ENCODE data around the gene THSD7A. TPM values are rescaled to one million over a fixed set of nuclear protein-coding genes. Genes with fewer than 3 reads are reported as not detected.

The THSD7A gene, protein sequence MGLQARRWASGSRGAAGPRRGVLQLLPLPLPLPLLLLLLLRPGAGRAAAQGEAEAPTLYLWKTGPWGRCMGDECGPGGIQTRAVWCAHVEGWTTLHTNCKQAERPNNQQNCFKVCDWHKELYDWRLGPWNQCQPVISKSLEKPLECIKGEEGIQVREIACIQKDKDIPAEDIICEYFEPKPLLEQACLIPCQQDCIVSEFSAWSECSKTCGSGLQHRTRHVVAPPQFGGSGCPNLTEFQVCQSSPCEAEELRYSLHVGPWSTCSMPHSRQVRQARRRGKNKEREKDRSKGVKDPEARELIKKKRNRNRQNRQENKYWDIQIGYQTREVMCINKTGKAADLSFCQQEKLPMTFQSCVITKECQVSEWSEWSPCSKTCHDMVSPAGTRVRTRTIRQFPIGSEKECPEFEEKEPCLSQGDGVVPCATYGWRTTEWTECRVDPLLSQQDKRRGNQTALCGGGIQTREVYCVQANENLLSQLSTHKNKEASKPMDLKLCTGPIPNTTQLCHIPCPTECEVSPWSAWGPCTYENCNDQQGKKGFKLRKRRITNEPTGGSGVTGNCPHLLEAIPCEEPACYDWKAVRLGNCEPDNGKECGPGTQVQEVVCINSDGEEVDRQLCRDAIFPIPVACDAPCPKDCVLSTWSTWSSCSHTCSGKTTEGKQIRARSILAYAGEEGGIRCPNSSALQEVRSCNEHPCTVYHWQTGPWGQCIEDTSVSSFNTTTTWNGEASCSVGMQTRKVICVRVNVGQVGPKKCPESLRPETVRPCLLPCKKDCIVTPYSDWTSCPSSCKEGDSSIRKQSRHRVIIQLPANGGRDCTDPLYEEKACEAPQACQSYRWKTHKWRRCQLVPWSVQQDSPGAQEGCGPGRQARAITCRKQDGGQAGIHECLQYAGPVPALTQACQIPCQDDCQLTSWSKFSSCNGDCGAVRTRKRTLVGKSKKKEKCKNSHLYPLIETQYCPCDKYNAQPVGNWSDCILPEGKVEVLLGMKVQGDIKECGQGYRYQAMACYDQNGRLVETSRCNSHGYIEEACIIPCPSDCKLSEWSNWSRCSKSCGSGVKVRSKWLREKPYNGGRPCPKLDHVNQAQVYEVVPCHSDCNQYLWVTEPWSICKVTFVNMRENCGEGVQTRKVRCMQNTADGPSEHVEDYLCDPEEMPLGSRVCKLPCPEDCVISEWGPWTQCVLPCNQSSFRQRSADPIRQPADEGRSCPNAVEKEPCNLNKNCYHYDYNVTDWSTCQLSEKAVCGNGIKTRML (N-terminal part only)
- 30.8 TPM for total RNA-seq
- polyA plus RNA-seq: 4.5 TPM

DNA sequence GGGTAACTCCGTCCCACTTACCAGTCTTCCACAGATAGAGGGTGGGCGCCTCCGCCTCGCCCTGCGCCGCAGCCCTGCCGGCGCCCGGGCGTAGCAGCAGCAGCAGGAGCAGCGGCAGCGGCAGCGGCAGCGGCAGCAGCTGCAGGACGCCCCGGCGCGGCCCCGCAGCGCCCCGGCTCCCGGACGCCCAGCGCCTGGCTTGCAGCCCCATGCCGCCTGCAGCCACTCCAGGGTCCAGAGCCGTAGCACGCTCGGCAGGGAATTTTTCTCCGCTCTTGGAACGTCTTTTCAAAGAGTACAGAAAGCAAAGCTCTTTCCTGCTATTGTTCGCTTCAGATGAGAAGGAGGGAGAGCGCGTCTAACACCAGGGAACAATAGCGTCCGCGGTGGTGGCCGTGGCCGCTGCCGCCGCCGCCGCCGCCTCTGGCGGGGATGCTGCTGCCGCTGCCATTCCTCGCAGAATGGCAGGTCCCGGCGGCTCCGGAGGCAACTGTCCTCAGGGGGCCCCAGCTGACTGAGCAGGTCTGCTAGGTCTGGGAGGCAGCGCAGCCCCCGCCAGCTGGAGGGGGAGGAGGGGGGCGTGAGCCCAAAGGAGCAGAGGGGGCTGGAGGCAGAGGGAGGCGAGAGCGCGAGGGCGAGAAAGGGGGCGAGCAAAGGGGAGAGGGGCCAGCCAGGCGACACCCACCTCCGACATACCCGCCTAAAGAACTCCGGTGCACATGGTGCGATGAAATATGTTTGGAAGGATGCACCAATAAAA, at the start of gene THSD7A:
Gene THSD7A (minus strand): TSS at position 463 of the 760 bp plus-strand sequence. CDS start 252 bp downstream, at position 211.
- peak within 1 kb of the TSS; percentile 73 for H3K4me3 ChIP-seq (ENCODE audit: low read depth, low read length)
- DNase-seq (ENCODE audit: extremely low spot score): no peak
- 2% methylated on average over 62 of the region's 62 CpGs for WGBS
- no peaks in the 10 kb centered on the region for H3K4me1 ChIP-seq (ENCODE audit: insufficient read depth)
- H3K36me3 ChIP-seq (ENCODE audit: insufficient read depth): no peaks in the 10 kb centered on the region
- peak within 1 kb of the TSS; percentile 74 for H3K27ac ChIP-seq (ENCODE audit: low read depth)

DNA sequence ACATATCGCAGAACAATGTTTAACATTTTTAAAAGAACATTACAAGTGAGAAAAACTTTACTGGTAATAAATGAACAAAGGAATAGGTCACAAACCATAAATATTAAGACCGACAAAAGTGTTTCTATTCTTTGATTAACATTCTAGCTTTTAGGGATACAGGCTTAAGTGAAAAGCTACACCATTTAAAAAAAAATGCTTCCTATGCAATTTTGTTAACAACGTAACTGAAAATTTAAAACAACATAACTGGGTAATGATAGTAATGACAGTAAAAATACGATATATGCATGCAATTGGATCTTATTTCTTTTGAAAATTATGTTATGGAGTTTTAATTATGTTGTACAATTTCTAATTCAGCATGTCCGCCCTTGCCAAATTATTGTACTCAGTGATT, 49.7 kb upstream of the THSD7A start:
- whole genome bisulfite sequencing: 75% methylated on average over 5 of the region's 5 CpGs
- Histone ChIP-seq H3K4me3 (ENCODE audit: low read depth, low read length) (no peak overlapping the region), H3K4me1 (ENCODE audit: insufficient read depth) (no peaks in the 10 kb centered on the region), H3K27ac (ENCODE audit: low read depth) (no peak overlapping the region), H3K36me3 (ENCODE audit: insufficient read depth) (no peaks in the 10 kb centered on the region)
- no peak for DNase-seq (ENCODE audit: extremely low spot score)

DNA sequence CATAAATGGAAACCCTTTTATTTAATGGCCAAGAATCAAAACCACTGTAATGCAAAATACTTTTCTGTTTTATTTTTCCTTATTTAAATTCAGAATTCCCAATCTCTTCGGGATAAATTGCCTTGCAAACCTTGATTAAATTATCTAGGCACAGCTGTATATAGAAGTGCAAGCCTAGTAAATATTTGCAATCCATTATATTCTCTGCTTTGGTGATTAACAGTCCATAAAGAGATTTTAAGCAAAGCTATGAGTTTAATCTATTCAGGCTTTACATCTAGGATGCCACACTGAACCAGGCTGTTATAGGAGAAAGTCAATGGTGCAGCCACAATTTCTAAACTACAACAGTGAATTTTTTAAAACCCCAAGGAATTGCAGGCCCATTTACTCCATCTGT, 43.6 kb upstream of the THSD7A start:
- WGBS: 45% methylated on average over 1 of the region's 1 CpG
- no peak overlapping the region for H3K27ac ChIP-seq (ENCODE audit: low read depth)
- no peak overlapping the region for H3K4me3 ChIP-seq (ENCODE audit: low read depth, low read length)
- no peak for DNase-seq (ENCODE audit: extremely low spot score)
- no peaks in the 10 kb centered on the region for H3K4me1 ChIP-seq (ENCODE audit: insufficient read depth)
- no peaks in the 10 kb centered on the region for H3K36me3 ChIP-seq (ENCODE audit: insufficient read depth)

DNA sequence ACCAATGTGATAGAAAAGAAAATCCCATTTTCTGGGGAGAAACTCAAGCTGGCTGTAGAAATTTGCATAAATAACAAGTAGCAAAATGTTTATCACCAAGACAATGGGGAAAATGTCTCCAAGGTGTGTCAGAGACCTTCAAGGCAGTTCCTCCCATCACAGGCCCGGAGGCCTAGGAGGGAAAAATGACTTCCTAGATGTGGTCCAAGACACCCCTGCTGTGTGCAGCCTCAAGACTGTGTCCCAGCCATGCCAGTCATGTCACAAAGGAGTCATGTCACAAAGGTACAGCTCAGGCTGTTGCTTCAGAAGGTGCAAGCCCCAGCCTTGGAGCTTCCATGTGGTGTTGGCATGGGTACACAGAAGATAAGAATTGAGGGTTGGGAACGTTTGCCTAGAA, 33.7 kb upstream of the THSD7A start:
- no peaks in the 10 kb centered on the region for H3K4me1 ChIP-seq (ENCODE audit: insufficient read depth)

DNA sequence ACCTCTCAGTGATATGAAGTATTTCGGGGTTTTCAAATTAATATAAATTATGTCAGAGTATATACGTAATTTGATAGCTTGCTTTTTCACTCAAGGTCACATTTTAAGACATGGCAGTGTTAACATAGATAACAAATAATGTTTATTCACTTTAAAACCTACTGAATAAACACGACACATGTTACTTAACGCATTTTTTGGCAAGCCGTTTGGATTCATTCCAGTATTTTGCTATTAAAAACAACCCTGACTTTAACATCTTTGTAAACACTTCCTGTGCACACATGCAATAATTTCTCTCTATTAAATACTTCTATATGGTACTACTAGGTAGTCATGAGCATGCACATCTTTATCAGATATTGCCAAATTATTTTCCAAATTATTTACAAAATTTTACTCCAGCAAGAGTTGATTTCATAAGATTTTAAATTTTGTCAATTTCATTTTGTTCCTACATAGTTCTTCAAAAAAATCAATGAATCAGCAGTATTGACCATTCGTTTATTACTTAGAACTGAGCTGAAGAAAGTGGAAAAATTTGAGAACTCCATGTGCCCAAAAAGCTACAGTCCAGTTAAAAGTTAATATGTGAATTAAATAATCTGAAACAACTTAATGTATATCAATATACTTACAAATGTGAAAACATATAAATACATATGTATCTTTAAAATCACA, 26.8 kb upstream of the THSD7A start:
- H3K27ac ChIP-seq (ENCODE audit: low read depth): no peak overlapping the region
- no peak for DNase-seq (ENCODE audit: extremely low spot score)
- 38% methylated on average over 6 of the region's 6 CpGs for WGBS

More for the DNA sequence above, 33.7 kb upstream of the THSD7A start:
- WGBS: 79% methylated on average over 2 of the region's 2 CpGs
- no peak for DNase-seq (ENCODE audit: extremely low spot score)
- H3K27ac ChIP-seq (ENCODE audit: low read depth): no peak overlapping the region
- H3K4me3 ChIP-seq (ENCODE audit: low read depth, low read length): no peak overlapping the region
- no peaks in the 10 kb centered on the region for H3K36me3 ChIP-seq (ENCODE audit: insufficient read depth)

DNA sequence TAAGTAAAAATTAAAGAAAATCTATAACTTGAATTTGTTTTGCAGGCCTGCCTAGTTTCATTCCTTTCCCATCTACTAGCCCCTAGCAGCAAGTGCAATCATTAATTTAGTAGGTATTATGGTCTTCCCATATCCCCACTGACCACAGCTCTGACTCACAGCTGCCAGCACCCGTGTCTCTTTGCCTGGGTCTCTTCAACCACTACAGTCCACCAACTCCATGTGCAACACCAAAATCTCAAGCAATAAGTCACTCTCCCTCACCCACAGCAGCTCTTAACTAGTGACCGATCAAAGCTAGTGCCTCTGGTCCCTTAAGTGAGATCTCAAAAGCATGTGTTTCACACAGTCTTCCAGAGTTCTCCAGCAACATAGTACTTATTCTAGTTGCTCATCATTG, 26.0 kb upstream of the THSD7A start:
- Histone ChIP-seq H3K27ac (ENCODE audit: low read depth) (no peak overlapping the region), H3K4me1 (ENCODE audit: insufficient read depth) (no peaks in the 10 kb centered on the region), H3K36me3 (ENCODE audit: insufficient read depth) (no peaks in the 10 kb centered on the region), H3K4me3 (ENCODE audit: low read depth, low read length) (no peak overlapping the region)
- no peak for DNase-seq (ENCODE audit: extremely low spot score)
- WGBS: 88% methylated on average over 2 of the region's 2 CpGs

More for the DNA sequence above, 26.8 kb upstream of the THSD7A start:
- no peak overlapping the region for H3K4me3 ChIP-seq (ENCODE audit: low read depth, low read length)
- H3K4me1 ChIP-seq (ENCODE audit: insufficient read depth): no peaks in the 10 kb centered on the region
- no peaks in the 10 kb centered on the region for H3K36me3 ChIP-seq (ENCODE audit: insufficient read depth)

DNA sequence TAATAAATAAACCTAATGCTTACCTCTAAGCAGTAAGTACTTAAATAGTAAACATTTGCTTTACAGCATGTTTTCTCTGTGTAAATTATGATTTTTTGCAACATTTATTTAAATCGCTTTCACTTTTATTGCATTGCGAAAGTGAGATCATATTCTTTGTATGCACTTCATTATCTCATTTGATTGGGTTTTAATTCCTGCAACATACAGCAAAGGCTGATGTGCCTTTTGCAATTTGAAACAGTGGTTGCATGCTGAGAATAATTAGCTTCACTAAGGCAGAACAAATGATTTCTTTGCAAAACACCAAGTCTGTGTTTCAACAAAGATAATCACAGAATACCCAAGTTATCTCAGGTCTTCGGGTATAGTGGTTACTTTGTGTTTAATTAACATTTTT, 16.3 kb upstream of the THSD7A start:
- H3K4me1 ChIP-seq (ENCODE audit: insufficient read depth): no peaks in the 10 kb centered on the region
- no peak overlapping the region for H3K4me3 ChIP-seq (ENCODE audit: low read depth, low read length)
- WGBS: 79% methylated on average over 3 of the region's 3 CpGs
- no peak overlapping the region for H3K27ac ChIP-seq (ENCODE audit: low read depth)
- no peak for DNase-seq (ENCODE audit: extremely low spot score)
- H3K36me3 ChIP-seq (ENCODE audit: insufficient read depth): no peaks in the 10 kb centered on the region

DNA sequence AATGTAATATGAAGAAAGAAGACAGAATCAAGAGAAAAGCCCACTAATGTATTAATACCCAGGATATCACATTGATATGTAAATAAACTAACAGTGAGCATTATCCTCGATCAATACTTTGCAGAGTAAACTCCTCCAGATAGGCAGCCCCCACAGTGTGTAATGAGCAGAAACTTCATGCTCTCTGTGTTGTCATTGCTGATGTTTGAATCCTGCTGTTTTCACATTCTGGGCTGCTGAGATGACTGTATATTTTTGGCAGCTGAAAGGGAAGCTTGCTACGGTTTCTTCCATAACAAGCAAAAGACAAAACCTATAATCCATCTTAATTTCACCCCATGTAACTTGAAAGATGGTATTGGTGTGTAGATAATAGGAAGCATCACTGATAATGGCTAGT, 15.3 kb upstream of the THSD7A start:
- Histone ChIP-seq H3K36me3 (ENCODE audit: insufficient read depth) (no peaks in the 10 kb centered on the region), H3K4me3 (ENCODE audit: low read depth, low read length) (no peak overlapping the region), H3K4me1 (ENCODE audit: insufficient read depth) (no peaks in the 10 kb centered on the region), H3K27ac (ENCODE audit: low read depth) (no peak overlapping the region)
- 18% methylated on average over 2 of the region's 2 CpGs for WGBS
- no peak for DNase-seq (ENCODE audit: extremely low spot score)

DNA sequence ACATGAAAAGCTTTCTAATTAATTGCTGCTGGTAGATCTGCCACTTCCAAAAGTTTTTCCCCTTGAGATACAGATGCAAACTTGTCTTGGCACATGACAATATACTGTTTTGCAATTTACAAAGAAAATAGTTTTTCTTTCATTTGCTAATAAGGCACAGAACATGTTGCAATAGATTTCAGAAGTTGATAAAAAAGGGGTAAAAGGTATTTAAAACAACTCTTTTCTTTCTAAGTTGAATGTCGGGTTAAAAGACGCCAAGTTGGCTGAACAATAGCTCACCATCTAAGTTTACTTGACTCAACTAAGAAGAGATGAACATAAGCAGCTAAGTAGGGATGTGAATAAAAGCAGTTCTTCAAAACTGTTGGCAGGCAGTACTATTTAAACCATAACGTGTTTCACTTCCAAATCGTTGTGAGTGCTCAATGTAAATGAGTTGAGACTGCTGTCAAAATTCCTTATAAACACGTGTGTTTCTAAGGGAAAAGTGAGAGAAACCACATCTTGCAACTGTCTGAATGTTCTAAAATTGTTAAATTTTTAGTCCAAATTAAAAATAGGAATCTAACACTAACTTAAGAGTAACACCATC, 14.5 kb upstream of the THSD7A start:
- Histone ChIP-seq H3K27ac (ENCODE audit: low read depth) (no peak overlapping the region), H3K4me1 (ENCODE audit: insufficient read depth) (no peaks in the 10 kb centered on the region), H3K4me3 (ENCODE audit: low read depth, low read length) (no peak overlapping the region), H3K36me3 (ENCODE audit: insufficient read depth) (no peaks in the 10 kb centered on the region)
- no peak for DNase-seq (ENCODE audit: extremely low spot score)
- 33% methylated on average over 5 of the region's 5 CpGs for WGBS

DNA sequence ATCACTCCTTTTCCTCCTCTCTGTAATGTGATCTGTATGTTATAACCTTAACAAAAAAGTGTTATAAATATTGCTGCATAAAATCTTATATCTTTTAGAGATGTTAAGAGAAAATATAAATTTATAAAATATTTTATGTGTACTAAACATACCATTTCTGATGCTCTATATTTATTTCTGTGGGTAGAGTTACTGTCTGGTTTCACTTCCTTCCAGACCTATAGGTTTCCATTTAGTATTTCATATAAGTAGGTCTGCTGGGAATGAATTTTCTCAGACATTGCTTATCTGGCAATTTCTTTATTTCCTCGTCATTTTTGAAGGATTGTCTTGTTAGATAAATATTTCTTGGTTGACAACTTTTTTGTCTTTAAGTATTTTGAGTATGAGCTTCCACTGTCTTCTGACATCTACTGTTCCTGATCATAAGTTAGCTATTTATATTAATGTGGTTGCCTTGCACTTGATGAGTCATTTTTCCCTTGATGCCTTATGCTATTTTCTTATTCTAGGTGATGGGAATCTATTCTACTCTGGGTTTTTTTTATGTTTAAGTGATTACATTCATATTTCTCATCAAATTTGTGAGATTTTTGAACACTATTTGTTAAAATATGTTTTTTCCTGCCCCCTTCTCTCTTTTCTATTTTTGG, 11.2 kb upstream of the THSD7A start:
- DNase-seq (ENCODE audit: extremely low spot score): no peak
- H3K4me3 ChIP-seq (ENCODE audit: low read depth, low read length): no peak overlapping the region
- 82% methylated on average over 1 of the region's 1 CpG for WGBS
- H3K27ac ChIP-seq (ENCODE audit: low read depth): no peak overlapping the region
- H3K4me1 ChIP-seq (ENCODE audit: insufficient read depth): no peaks in the 10 kb centered on the region
- H3K36me3 ChIP-seq (ENCODE audit: insufficient read depth): no peaks in the 10 kb centered on the region

DNA sequence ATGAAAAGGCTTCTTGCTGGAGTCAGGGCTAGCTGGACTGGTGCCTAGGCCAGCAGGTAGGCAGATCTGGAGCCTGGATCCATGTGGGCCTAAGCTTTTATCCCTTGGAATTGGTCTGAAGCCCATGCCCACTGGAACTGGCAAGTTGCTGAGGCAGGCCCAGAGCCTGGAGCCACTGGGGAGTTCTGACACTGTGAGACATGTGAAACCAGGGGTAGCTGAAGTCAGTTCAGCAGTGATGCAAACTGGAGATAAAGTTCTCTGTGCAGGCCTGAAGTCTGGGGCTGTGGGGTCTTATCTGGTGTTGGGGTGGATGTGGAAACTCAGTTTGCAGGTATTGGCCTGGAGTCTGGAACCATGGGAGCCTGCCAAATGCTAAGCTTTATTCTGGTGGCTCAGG, 9.7 kb upstream of the THSD7A start:
- Histone ChIP-seq H3K4me1 (ENCODE audit: insufficient read depth) (no peaks in the 10 kb centered on the region), H3K4me3 (ENCODE audit: low read depth, low read length) (no peak overlapping the region), H3K27ac (ENCODE audit: low read depth) (no peak overlapping the region), H3K36me3 (ENCODE audit: insufficient read depth) (no peaks in the 10 kb centered on the region)
- DNase-seq (ENCODE audit: extremely low spot score): no peak

DNA sequence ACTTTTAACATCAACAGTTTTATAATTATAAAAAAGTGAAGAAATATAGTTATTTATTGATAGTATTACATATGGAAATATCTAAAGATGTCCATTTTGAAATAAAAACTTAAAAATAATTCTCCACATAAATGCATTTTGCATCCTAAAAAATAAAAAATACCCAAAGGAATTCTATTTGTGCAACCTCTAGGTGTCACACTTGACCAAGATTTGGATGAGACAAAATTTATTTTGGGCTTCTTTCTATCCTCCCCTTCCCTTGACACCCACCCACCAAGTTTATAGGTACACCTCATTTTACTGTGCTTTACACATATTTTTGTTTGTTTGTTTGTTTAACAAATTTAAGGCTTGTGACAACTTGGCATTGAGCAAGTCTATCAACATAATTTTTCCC, 3.3 kb upstream of the THSD7A start:
- H3K4me1 ChIP-seq (ENCODE audit: insufficient read depth): no peaks in the 10 kb centered on the region
- no peak for DNase-seq (ENCODE audit: extremely low spot score)
- H3K4me3 ChIP-seq (ENCODE audit: low read depth, low read length): no peak overlapping the region
- H3K27ac ChIP-seq (ENCODE audit: low read depth): no peak overlapping the region
- H3K36me3 ChIP-seq (ENCODE audit: insufficient read depth): no peaks in the 10 kb centered on the region

Data from urinary bladder (tissue), 4 donors.